Calu3 (cell line): ENCODE data around the gene SLC24A1. TPM values are rescaled to one million over a fixed set of nuclear protein-coding genes. Genes with fewer than 3 reads are reported as not detected.

Source experiments
- BruUV-seq: library from RNA; stranded (reverse); fragments of 400-500 nt; replicated peaks from 2 replicates; lab custom pipeline; 2021; lab: Mats Ljungman, UMichigan
- CTCF ChIA-PET: fragments of 300-600 bp; sonication (Branson Sonifier 250); formaldehyde crosslinking; loops from one replicate; lab custom pipeline; 2022; ENCODE audit warnings: antibody characterized with exemption; lab: Charles Lee
- DNase-seq: peaks from one replicate; pipeline ENCODE4 v3.0.0; 2022
- H3K27ac Mint-ChIP-seq: one replicate; pipeline ENCODE4 v1.8.0; 2022; ENCODE audit warnings: mixed read lengths; ENCODE audit not compliant: unreplicated experiment
- H3K27me3 Mint-ChIP-seq: one replicate; pipeline ENCODE4 v1.8.0; 2022; ENCODE audit warnings: mixed read lengths; ENCODE audit not compliant: unreplicated experiment
- H3K36me3 Mint-ChIP-seq: one replicate; pipeline ENCODE4 v1.8.0; 2022; ENCODE audit warnings: mild to moderate bottlenecking, moderate library complexity, mixed read lengths; ENCODE audit not compliant: insufficient read depth, unreplicated experiment
- H3K4me1 Mint-ChIP-seq: one replicate; pipeline ENCODE4 v1.8.0; 2022; ENCODE audit warnings: mild to moderate bottlenecking, low read depth, mixed read lengths; ENCODE audit not compliant: unreplicated experiment
- H3K4me3 Mint-ChIP-seq: one replicate; pipeline ENCODE4 v1.8.0; 2022; ENCODE audit warnings: mild to moderate bottlenecking, low read depth, moderate library complexity, mixed read lengths; ENCODE audit not compliant: unreplicated experiment
- H3K9me3 Mint-ChIP-seq: one replicate; pipeline ENCODE4 v1.8.0; 2022; ENCODE audit warnings: low read depth, mixed read lengths; ENCODE audit not compliant: unreplicated experiment
- CTCF ChIP-seq: fragments of 200-600 bp; IDR thresholded peaks from one replicate; pipeline ENCODE4 v1.8.0; 2022; ENCODE audit warnings: antibody characterized with exemption; ENCODE audit not compliant: unreplicated experiment
- intact Hi-C: fragments of 100-400 bp; cut with micrococcal nuclease; formaldehyde crosslinking; loops from one replicate; pipeline ENCODE4 v1.10.0; 2022; ENCODE audit not compliant: unreplicated experiment
- total RNA-seq: library from RNA; stranded (reverse); gene quantifications from 2 replicates; pipeline ENCODE4 v1.2.3, GENCODE V29; 2022

Gene SLC24A1
- total RNA-seq, 1 experiment from 2014 or later: 9.0 TPM

- Mint-ChIP-seq H3K27ac (no peak overlapping the region), H3K4me3 (no peak overlapping the region), H3K27me3 (no peaks in the 10 kb centered on the region), H3K4me1 (no peaks in the 10 kb centered on the region), H3K9me3 (no peaks in the 10 kb centered on the region), H3K36me3 (no peaks in the 10 kb centered on the region)
- intact Hi-C loops: no loop called here
- CTCF ChIA-PET: no interaction called here
- no peak for TF ChIP-seq CTCF
- no TSS peak for BruUV-seq
- DNase-seq: no peak
Observed at GRCh38 chr15:65680544-65680943, 58.8 kb downstream of the SLC24A1 start.

GRCh38 chr15:65682404-65682911 lies 60.7 kb downstream of the SLC24A1 start:
- H3K4me3 Mint-ChIP-seq: no peak overlapping the region
- peaks cover 3% of the 10 kb centered on the region for H3K36me3 Mint-ChIP-seq
- no TSS peak for BruUV-seq
- H3K27me3 Mint-ChIP-seq: no peaks in the 10 kb centered on the region
- no peak for DNase-seq
- intact Hi-C loops: no loop called here
- H3K9me3 Mint-ChIP-seq: no peaks in the 10 kb centered on the region
- CTCF ChIA-PET: interaction anchor here (0.6 to 1.2 kb wide), 2 partner anchors 23 to 166 kb away, joined by 3 read pairs; no protein-coding TSS in a partner anchor
- no peak overlapping the region for H3K27ac Mint-ChIP-seq
- H3K4me1 Mint-ChIP-seq: no peaks in the 10 kb centered on the region
- TF ChIP-seq CTCF: no peak

- H3K4me3 Mint-ChIP-seq: no peak overlapping the region
- no peak for DNase-seq
- peaks cover 10% of the 10 kb centered on the region for H3K36me3 Mint-ChIP-seq
- intact Hi-C loops: no loop called here
- TF ChIP-seq CTCF: no peak
- CTCF ChIA-PET: no interaction called here
- H3K4me1 Mint-ChIP-seq: no peaks in the 10 kb centered on the region
- H3K27ac Mint-ChIP-seq: no peak overlapping the region
- BruUV-seq: no TSS peak
- no peaks in the 10 kb centered on the region for H3K27me3 Mint-ChIP-seq
- no peaks in the 10 kb centered on the region for H3K9me3 Mint-ChIP-seq
Observed at GRCh38 chr15:65688462-65688861, 66.7 kb downstream of the SLC24A1 start.

GRCh38 chr15:65690173-65690572 lies 68.4 kb downstream of the SLC24A1 start:
- Mint-ChIP-seq H3K27ac (no peak overlapping the region), H3K27me3 (no peaks in the 10 kb centered on the region), H3K4me3 (no peak overlapping the region), H3K4me1 (no peaks in the 10 kb centered on the region), H3K9me3 (no peaks in the 10 kb centered on the region), H3K36me3 (peaks cover 10% of the 10 kb centered on the region)
- CTCF ChIA-PET: no interaction called here
- BruUV-seq: no TSS peak
- intact Hi-C loops: no loop called here
- DNase-seq: no peak
- no peak for TF ChIP-seq CTCF
